ENCODE measurements around the gene LDHA. TPM values are rescaled to one million over a fixed set of nuclear protein-coding genes. Genes with fewer than 3 reads are reported as not detected.

LDHA gene
- total RNA-seq, 4 donors from 2014 or later, result 438 to 724 (median 616) TPM

DNA sequence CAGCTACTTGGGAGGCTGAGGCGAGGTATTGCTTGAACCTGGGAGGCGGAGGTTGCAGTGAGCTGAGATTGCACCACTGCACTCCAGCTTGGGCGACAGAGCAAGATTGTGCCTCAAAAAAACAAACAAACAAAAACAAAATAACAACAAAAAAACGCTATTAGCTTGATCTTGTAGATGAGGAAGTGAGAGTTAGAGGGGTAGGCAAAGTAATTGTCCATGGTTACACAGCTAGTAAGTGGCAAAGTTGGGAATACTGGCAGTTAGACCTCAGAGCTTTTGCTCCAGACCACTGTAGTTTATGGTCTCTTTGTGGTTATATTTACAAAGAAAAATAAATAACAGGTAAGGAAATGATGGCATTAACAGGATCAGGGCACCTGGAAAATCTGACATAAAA lies 32.9 kb downstream of the LDHA start:
- TF ChIP-seq POLR2AphosphoS5 (IDR thresholded peaks at IDR 0.05), result no peak
- no peak for TF ChIP-seq POLR2A (IDR thresholded peaks at IDR 0.05)
- H3K9me3 ChIP-seq, result no peaks in the 10 kb centered on the region
- WGBS, result 74% methylated on average over 4 of the region's 4 CpGs

DNA sequence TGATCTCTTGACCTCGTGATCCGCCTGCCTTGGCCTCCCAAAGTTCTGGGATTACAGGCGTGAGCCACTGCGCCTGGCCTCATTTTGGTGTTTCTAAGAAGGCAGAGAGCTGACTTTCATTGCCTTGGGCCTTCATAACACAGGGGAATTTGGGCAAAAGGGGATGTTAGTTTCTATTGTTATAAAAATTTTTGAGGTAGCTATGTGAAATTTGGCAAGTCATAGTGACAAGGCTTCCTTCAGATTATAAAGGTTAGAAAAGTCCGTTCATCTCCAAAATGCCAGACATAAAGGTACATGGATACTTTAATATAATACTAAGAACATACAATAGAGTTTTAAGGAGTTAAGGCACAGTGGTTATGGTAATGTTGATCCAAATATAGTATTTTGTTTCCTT lies 35.0 kb downstream of the LDHA start:
- H3K4me3 ChIP-seq, result no peak overlapping the region
- no peaks in the 10 kb centered on the region for H3K4me1 ChIP-seq
- TF ChIP-seq, protein P1, sequence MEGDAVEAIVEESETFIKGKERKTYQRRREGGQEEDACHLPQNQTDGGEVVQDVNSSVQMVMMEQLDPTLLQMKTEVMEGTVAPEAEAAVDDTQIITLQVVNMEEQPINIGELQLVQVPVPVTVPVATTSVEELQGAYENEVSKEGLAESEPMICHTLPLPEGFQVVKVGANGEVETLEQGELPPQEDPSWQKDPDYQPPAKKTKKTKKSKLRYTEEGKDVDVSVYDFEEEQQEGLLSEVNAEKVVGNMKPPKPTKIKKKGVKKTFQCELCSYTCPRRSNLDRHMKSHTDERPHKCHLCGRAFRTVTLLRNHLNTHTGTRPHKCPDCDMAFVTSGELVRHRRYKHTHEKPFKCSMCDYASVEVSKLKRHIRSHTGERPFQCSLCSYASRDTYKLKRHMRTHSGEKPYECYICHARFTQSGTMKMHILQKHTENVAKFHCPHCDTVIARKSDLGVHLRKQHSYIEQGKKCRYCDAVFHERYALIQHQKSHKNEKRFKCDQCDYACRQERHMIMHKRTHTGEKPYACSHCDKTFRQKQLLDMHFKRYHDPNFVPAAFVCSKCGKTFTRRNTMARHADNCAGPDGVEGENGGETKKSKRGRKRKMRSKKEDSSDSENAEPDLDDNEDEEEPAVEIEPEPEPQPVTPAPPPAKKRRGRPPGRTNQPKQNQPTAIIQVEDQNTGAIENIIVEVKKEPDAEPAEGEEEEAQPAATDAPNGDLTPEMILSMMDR (IDR thresholded peaks at IDR 0.05), result no peak
- no peak for TF ChIP-seq POLR2AphosphoS5 (IDR thresholded peaks at IDR 0.05)
- TF ChIP-seq POLR2A (IDR thresholded peaks at IDR 0.05), result no peak
- TF ChIP-seq EP300 (IDR thresholded peaks at IDR 0.05), result no peak
- no peaks in the 10 kb centered on the region for H3K36me3 ChIP-seq
- no peak for DNase-seq (ENCODE audit: low spot score in 2 of 2)
- H3K9me3 ChIP-seq, result no peaks in the 10 kb centered on the region
- WGBS, result 84% methylated on average over 5 of the region's 5 CpGs
- H3K27ac ChIP-seq, result no peak overlapping the region
- no peaks in the 10 kb centered on the region for H3K27me3 ChIP-seq

More for the DNA sequence above, 32.9 kb downstream of the LDHA start:
- no peaks in the 10 kb centered on the region for H3K36me3 ChIP-seq
- no peak for DNase-seq (ENCODE audit: low spot score in 2 of 2)
- no peak overlapping the region for H3K27ac ChIP-seq
- H3K27me3 ChIP-seq, result no peaks in the 10 kb centered on the region
- no peak overlapping the region for H3K4me3 ChIP-seq
- no peaks in the 10 kb centered on the region for H3K4me1 ChIP-seq

DNA sequence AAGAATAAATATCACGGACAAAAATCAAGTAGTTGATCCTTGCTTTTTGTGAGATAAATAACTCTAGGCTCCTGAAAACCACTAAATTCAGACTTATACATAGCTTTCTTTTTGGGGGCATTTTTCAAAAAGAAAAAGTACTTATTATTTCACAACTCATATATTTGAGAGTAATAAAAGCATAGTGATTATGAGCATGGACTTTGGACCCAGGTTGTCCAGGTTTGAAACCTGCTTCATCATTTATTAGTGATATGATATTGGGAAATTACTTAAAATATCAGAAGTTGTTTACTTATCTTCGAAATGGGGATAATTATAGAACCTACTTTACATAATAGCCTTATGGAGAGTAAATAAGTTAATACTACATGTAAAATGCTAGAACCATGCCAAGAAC lies 44.3 kb downstream of the LDHA start:
- Histone ChIP-seq H3K27me3 (no peaks in the 10 kb centered on the region), H3K4me1 (no peaks in the 10 kb centered on the region), H3K36me3 (no peaks in the 10 kb centered on the region), H3K27ac (no peak overlapping the region), H3K4me3 (no peak overlapping the region), H3K9me3 (no peaks in the 10 kb centered on the region)
- 84% methylated on average over 2 of the region's 2 CpGs for WGBS
- TF ChIP-seq, protein P1 (IDR thresholded peaks at IDR 0.05), result no peak
- TF ChIP-seq POLR2A (IDR thresholded peaks at IDR 0.05), result no peak
- no peak for TF ChIP-seq POLR2AphosphoS5 (IDR thresholded peaks at IDR 0.05)
- TF ChIP-seq EP300 (IDR thresholded peaks at IDR 0.05), result no peak
- DNase-seq (ENCODE audit: low spot score in 2 of 2), result no peak

DNA sequence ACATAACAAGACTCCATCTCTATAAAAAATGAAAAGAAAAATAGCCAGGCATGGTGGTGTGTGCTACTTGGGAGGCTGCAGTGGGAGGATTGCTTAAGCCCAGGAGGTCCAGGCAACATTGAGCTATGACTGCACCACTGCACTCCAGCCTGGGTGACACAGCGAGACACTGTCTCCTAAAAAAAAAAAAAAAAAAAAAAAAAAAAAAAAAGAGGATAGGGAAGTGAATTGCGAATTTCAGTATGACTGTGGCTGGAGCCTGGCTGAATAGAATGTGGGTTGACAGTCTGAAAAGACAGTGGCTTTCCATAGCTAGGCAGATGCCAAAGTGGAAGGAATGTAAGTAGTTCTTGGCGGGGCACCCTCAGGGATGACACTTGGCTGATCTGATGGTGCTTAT lies 54.9 kb downstream of the LDHA start:
- Histone ChIP-seq H3K36me3 (no peaks in the 10 kb centered on the region), H3K4me1 (no peaks in the 10 kb centered on the region), H3K27me3 (no peaks in the 10 kb centered on the region), H3K27ac (no peak overlapping the region), H3K9me3 (no peaks in the 10 kb centered on the region), H3K4me3 (no peak overlapping the region)
- DNase-seq (ENCODE audit: low spot score in 2 of 2), result no peak
- TF ChIP-seq POLR2AphosphoS5 (IDR thresholded peaks at IDR 0.05), result no peak
- no peak for TF ChIP-seq EP300 (IDR thresholded peaks at IDR 0.05)
- no peak for TF ChIP-seq POLR2A (IDR thresholded peaks at IDR 0.05)
- TF ChIP-seq, protein P1 (IDR thresholded peaks at IDR 0.05), result no peak
- WGBS, result 85% methylated on average over 3 of the region's 3 CpGs

DNA sequence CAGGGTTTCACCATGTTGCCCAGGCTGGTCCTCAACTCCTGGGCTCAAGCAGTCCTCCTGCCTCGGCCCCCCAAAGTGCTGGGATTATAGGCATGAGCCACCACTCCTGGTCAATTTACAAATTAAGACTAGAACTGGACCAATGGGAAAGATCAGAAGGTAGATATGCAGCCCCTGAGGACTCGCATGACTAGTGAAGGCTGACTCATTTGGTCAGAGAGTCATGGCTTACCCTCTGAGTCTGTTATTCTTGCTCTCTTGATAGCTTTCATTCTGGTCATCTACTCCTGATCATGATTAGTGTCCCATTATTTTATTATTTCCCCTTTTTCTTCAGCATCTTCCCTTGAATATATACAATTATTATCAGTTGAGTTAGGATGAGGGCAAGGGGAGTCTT lies 58.6 kb downstream of the LDHA start:
- H3K9me3 ChIP-seq, result no peaks in the 10 kb centered on the region
- H3K27ac ChIP-seq, result no peak overlapping the region
- 74% methylated on average over 2 of the region's 2 CpGs for WGBS
- no peak for DNase-seq (ENCODE audit: low spot score in 2 of 2)
- H3K36me3 ChIP-seq, result no peaks in the 10 kb centered on the region
- H3K4me3 ChIP-seq, result no peak overlapping the region
- no peaks in the 10 kb centered on the region for H3K4me1 ChIP-seq
- H3K27me3 ChIP-seq, result peaks cover 3% of the 10 kb centered on the region
- TF ChIP-seq POLR2AphosphoS5 (IDR thresholded peaks at IDR 0.05), result no peak

DNA sequence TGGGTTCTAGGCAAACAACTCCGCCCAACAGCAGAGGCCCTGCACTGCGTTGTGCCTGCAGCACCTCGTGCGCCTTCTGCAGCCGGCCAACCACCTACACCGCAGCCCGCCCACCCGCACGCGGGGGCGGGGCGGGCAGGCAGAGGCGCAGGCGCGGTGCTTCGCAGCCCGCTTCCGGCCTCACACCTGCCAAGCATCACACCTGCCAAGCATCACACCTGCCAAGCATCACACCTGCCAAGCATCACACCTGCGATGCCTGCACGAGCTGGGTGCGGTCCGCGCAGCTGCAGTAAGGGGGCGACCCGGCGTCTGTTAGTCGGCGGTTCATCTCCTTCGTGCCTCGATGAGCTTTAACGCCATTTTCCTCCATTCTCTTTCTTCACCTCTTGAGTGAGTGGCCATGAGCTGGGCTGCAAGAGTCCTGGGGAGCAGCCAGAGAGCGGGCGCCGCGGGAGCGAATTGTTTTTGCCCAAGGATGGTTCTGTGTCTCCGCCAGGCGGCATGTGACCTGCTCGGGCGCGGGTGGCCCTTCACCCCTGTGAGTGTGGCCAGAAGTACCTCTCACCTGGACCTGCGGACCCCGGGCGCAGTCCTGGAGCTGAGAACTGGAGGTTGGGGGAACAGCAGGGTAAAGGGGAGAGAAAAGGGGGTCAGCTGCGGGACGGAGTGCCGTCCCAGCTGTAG lies 61.5 kb downstream of the LDHA start, which contains the start of gene LDHAL6A:
LDHAL6A (plus strand) TSS at position 171 of the 687 bp plus-strand sequence. CDS start 825 bp downstream, outside the sequence.
- no peaks in the 10 kb centered on the region for H3K36me3 ChIP-seq
- no peak within 1 kb of the TSS for H3K27ac ChIP-seq
- WGBS, result 77% methylated on average over 29 of the region's 47 CpGs
- H3K27me3 ChIP-seq, result peaks cover 3% of the 10 kb centered on the region
- no peaks in the 10 kb centered on the region for H3K4me1 ChIP-seq
- TF ChIP-seq, protein P1 (IDR thresholded peaks at IDR 0.05), result no peak
- TF ChIP-seq EP300 (IDR thresholded peaks at IDR 0.05) (no peak), POLR2AphosphoS5 (IDR thresholded peaks at IDR 0.05) (no peak), POLR2A (IDR thresholded peaks at IDR 0.05) (no peak)
- H3K9me3 ChIP-seq, result no peaks in the 10 kb centered on the region
- H3K4me3 ChIP-seq, result no peak within 1 kb of the TSS
- DNase-seq (ENCODE audit: low spot score in 2 of 2), result no peak

Measured in suprapubic skin (tissue), 4 donors.